Fibroblast of lung (primary cell): Measurements from ENCODE around the gene PDHX. TPM values are rescaled to one million over a fixed set of nuclear protein-coding genes. Genes with fewer than 3 reads are reported as not detected.

ENCODE experiments used
- DNase-seq, 2 donors: peaks; one replicate each; pipeline versions ENCODE4 v3.0.0 to v3.0.0-alpha.2; 2010; ENCODE audit warnings: low read depth in 2 of 2
- H2AFZ ChIP-seq: 2 replicates; pipeline ENCODE4 v1.5.1; 2012; ENCODE audit warnings: low read length, control low read depth, inconsistent platforms
- H3K27ac ChIP-seq: 2 replicates; pipeline ENCODE4 v1.5.1; 2011; ENCODE audit warnings: low read length, control low read depth; ENCODE audit not compliant: insufficient read depth
- H3K27me3 ChIP-seq: 2 replicates; pipeline ENCODE4 v1.5.1; 2011; ENCODE audit warnings: mild to moderate bottlenecking, low read length; ENCODE audit not compliant: control insufficient read depth, insufficient read depth
- H3K36me3 ChIP-seq: 2 replicates; pipeline ENCODE4 v1.5.1; 2011; ENCODE audit warnings: low read length; ENCODE audit not compliant: control insufficient read depth, insufficient read depth
- H3K4me1 ChIP-seq: 2 replicates; pipeline ENCODE4 v1.5.1; 2011; ENCODE audit warnings: low read length; ENCODE audit not compliant: control insufficient read depth, insufficient read depth; ENCODE audit errors: extremely low read depth
- H3K4me2 ChIP-seq: 2 replicates; pipeline ENCODE4 v1.5.1; 2011; ENCODE audit warnings: low read length, control low read depth; ENCODE audit not compliant: insufficient read depth; ENCODE audit errors: extremely low read depth
- H3K4me3 ChIP-seq, 4 experiments: fragments of 200-600 bp in 1 of 4; sonication (generic) in 1 of 4; replicated peaks in 1 of 4; 2 replicates each; pipeline ENCODE4 v1.5.1; 2011 to 2016; ENCODE audit warnings: low read length in 4 of 4, low read depth in 3 of 4, mild to moderate bottlenecking in 3 of 4, control low read depth in 2 of 4, inconsistent platforms in 1 of 4, mixed read lengths in 1 of 4; ENCODE audit not compliant: insufficient read depth in 1 of 4; ENCODE audit errors: control extremely low read depth in 1 of 4
- H3K79me2 ChIP-seq: 2 replicates; pipeline ENCODE4 v1.5.1; 2012; ENCODE audit warnings: mild to moderate bottlenecking, low read length, inconsistent platforms; ENCODE audit not compliant: control insufficient read depth, insufficient read depth
- H3K9ac ChIP-seq: 2 replicates; pipeline ENCODE4 v1.5.1; 2011; ENCODE audit warnings: mild to moderate bottlenecking, low read length, control low read depth; ENCODE audit not compliant: insufficient read depth
- H3K9me3 ChIP-seq: 2 replicates; pipeline ENCODE4 v1.5.1; 2012; ENCODE audit warnings: low read depth, low read length; ENCODE audit not compliant: control insufficient read depth, insufficient read depth
- H4K20me1 ChIP-seq: 2 replicates; pipeline ENCODE4 v1.5.1; 2011; ENCODE audit warnings: low read length; ENCODE audit not compliant: control insufficient read depth, insufficient read depth; ENCODE audit errors: extremely low read depth
- EZH2 ChIP-seq: IDR thresholded peaks from 2 replicates; pipeline ENCODE4 v1.5.1; 2012; ENCODE audit warnings: low read length, control low read depth, mild to moderate bottlenecking; ENCODE audit errors: missing control alignments
- polyA plus RNA-seq, 2 donors: library from polyadenylated mRNA; depleted of rRNA in 1 of 2; stranded (reverse) in 1 of 2; unstranded in 1 of 2; fragments of >200 nt; gene quantifications; 2 replicates each; pipeline ENCODE4 v1.2.1, GENCODE V29; 2011 to 2012; ENCODE audit warnings: missing spikeins in 1 of 2
- total RNA-seq: library from RNA; depleted of rRNA; stranded (reverse); fragments of >200 nt; gene quantifications from 2 replicates; pipeline ENCODE4 v1.2.1, GENCODE V29; 2014
- TF ChIP-seq, protein P1 (sequence below), 2 donors: IDR thresholded peaks in 1 of 2; conservative IDR thresholded peaks in 1 of 2; 1 replicate in 1 of 2; 2 replicates in 1 of 2; pipeline ENCODE4 v1.5.1; 2011 to 2012; ENCODE audit warnings: low read length in 2 of 2, control low read depth in 1 of 2, inconsistent platforms in 1 of 2, low read depth in 1 of 2, mild to moderate bottlenecking in 1 of 2

PDHX gene
- total and polyA plus RNA-seq, 2 donors (not counting 1 experiment from before 2014, with no cell fraction given), result 29.6 to 36.5 TPM

DNA sequence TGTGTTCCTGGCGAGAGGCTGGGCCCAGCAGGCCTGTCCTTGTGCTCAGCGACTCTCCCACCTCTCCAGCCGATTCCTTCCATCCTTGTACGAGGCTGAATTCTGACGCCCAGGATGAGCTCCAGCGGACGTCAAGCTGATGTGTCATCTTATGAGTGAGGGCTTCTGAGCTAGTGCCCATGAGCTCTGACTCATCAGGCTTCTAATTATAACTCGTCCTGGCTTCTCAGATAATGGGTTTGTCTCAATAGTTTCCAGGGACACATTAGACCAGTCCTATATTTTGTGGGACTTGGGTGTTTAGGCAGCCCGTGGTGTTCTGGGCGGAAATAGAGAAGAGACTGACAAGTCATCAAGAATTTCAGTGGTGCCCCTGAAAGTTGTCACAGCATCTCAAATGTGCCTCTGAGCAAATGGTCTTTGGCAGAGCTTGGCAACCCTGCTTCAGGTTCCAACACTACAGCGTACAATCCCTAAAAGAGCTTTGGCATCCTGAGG lies 114.3 kb downstream of the PDHX start:
- Histone ChIP-seq H3K9me3 (no peaks in the 10 kb centered on the region), H3K4me3 (no peak overlapping the region), H2AFZ (no peak overlapping the region), H3K79me2 (no peaks in the 10 kb centered on the region), H3K9ac (no peak overlapping the region), H4K20me1 (no peaks in the 10 kb centered on the region), H3K36me3 (no peaks in the 10 kb centered on the region), H3K4me1 (peaks cover 27% of the 10 kb centered on the region), H3K27me3 (no peaks in the 10 kb centered on the region), H3K27ac (peak overlapping the region; percentile 85), H3K4me2 (peak overlapping the region; percentile 42)
- peak; percentile 96 for DNase-seq
- no peak for TF ChIP-seq EZH2
- TF ChIP-seq, protein P1, sequence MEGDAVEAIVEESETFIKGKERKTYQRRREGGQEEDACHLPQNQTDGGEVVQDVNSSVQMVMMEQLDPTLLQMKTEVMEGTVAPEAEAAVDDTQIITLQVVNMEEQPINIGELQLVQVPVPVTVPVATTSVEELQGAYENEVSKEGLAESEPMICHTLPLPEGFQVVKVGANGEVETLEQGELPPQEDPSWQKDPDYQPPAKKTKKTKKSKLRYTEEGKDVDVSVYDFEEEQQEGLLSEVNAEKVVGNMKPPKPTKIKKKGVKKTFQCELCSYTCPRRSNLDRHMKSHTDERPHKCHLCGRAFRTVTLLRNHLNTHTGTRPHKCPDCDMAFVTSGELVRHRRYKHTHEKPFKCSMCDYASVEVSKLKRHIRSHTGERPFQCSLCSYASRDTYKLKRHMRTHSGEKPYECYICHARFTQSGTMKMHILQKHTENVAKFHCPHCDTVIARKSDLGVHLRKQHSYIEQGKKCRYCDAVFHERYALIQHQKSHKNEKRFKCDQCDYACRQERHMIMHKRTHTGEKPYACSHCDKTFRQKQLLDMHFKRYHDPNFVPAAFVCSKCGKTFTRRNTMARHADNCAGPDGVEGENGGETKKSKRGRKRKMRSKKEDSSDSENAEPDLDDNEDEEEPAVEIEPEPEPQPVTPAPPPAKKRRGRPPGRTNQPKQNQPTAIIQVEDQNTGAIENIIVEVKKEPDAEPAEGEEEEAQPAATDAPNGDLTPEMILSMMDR (conservative IDR thresholded peaks at IDR 0.05 in 1 of 2, IDR thresholded peaks at IDR 0.05 in 1 of 2; ENCODE audit: low read depth in 1 of 2, low read length in 2 of 2), result no peak

DNA sequence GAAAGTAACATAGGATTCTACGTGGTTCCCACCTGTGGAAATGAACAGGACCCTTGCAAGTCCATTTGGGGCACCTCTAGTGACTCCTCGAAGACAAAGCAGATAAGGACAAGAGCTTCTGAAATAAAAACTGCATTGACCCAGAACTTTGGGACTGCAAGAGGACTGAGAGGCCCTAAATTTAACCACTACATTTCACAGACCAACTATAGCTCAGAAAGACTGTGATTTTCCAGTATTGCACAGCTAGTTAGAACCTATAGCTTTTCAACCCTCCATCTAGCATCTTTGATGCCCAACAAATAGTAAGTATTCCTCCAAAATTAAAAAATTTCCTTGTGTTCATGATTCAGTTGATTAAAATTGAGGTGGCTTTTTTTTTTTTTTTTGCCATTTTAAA lies 114.9 kb downstream of the PDHX start:
- Histone ChIP-seq H3K36me3 (no peaks in the 10 kb centered on the region), H3K9me3 (no peaks in the 10 kb centered on the region), H3K4me1 (peaks cover 31% of the 10 kb centered on the region), H3K79me2 (no peaks in the 10 kb centered on the region), H3K27ac (peak overlapping the region; percentile 85), H3K4me3 (no peak overlapping the region), H3K9ac (no peak overlapping the region), H3K4me2 (peak overlapping the region; percentile 42), H2AFZ (no peak overlapping the region), H4K20me1 (no peaks in the 10 kb centered on the region), H3K27me3 (no peaks in the 10 kb centered on the region)
- no peak for DNase-seq
- TF ChIP-seq, protein P1 (conservative IDR thresholded peaks at IDR 0.05 in 1 of 2, IDR thresholded peaks at IDR 0.05 in 1 of 2; ENCODE audit: low read depth in 1 of 2, low read length in 2 of 2), result no peak
- TF ChIP-seq EZH2, result no peak

DNA sequence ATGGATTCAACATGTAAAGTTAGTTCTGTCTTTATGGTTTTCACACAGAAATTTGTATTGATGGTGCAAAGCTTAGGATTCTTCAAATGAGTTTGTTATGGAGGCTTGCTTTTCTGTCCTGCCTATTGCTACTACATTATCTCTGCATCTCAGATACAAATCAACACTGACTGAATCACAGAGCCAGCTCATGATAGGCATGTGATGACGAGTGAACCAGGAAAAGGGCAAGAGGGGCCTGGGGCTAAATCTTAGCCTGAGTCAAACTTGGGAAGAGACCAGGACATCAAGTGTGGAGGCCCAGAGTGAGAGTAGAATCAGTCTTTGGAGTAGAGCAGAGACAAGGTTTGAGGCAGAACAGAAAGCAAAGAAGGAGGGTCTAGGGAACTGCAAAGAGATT lies 115.4 kb downstream of the PDHX start:
- H3K4me3 ChIP-seq, result no peak overlapping the region
- no peak overlapping the region for H3K4me2 ChIP-seq
- no peaks in the 10 kb centered on the region for H3K79me2 ChIP-seq
- H3K9ac ChIP-seq, result no peak overlapping the region
- DNase-seq, result no peak
- no peaks in the 10 kb centered on the region for H3K9me3 ChIP-seq
- H3K27ac ChIP-seq, result peak overlapping the region; percentile 17
- H3K4me1 ChIP-seq, result peaks cover 31% of the 10 kb centered on the region
- H2AFZ ChIP-seq, result no peak overlapping the region
- no peak for TF ChIP-seq EZH2
- TF ChIP-seq, protein P1 (conservative IDR thresholded peaks at IDR 0.05 in 1 of 2, IDR thresholded peaks at IDR 0.05 in 1 of 2; ENCODE audit: low read depth in 1 of 2, low read length in 2 of 2), result no peak
- H4K20me1 ChIP-seq, result no peaks in the 10 kb centered on the region
- no peaks in the 10 kb centered on the region for H3K27me3 ChIP-seq
- H3K36me3 ChIP-seq, result no peaks in the 10 kb centered on the region
